ES-I3 (cell line): ENCODE data around the gene THSD4.

Experiments
- H3K36me3 ChIP-seq: 2 replicates; pipeline ENCODE4 v1.6.1; 2013; ENCODE audit warnings: mild to moderate bottlenecking, low read length, control low read depth, moderate library complexity; ENCODE audit not compliant: insufficient read depth
- H3K4me1 ChIP-seq: 2 replicates; pipeline ENCODE4 v1.6.1; 2013; ENCODE audit warnings: mild to moderate bottlenecking, control low read depth, low read length; ENCODE audit not compliant: insufficient read depth
- H3K9ac ChIP-seq: 2 replicates; pipeline ENCODE4 v1.6.1; 2013; ENCODE audit warnings: low read depth, mild to moderate bottlenecking, low read length, moderate library complexity
- H3K9me3 ChIP-seq: 2 replicates; pipeline ENCODE4 v1.6.1; 2013; ENCODE audit warnings: mild to moderate bottlenecking, low read length, moderate library complexity; ENCODE audit not compliant: control insufficient read depth, insufficient read depth

Gene THSD4

DNA sequence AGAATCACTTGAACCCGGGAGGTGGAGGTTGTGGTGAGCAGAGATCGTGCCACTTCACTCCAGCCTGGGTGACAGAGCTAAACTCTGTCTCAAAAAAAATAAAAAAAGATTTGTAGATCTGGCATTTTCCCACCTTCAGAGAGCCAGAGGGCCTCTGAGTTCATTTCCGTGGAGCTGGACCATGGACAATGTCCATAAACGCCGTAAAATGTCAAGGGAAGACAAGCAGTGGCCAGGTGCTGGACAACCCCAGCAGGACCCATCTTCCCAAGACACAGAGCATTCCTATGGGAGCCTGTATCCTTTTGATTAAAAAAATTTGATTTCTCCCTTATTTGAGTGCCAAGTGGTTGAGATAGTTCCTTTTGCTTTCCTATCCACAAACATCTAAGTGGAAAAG is 627.7 kb downstream of the THSD4 start:
- H3K9me3 ChIP-seq = no peaks in the 10 kb centered on the region
- H3K4me1 ChIP-seq = no peaks in the 10 kb centered on the region
- no peak overlapping the region for H3K9ac ChIP-seq
- no peaks in the 10 kb centered on the region for H3K36me3 ChIP-seq

DNA sequence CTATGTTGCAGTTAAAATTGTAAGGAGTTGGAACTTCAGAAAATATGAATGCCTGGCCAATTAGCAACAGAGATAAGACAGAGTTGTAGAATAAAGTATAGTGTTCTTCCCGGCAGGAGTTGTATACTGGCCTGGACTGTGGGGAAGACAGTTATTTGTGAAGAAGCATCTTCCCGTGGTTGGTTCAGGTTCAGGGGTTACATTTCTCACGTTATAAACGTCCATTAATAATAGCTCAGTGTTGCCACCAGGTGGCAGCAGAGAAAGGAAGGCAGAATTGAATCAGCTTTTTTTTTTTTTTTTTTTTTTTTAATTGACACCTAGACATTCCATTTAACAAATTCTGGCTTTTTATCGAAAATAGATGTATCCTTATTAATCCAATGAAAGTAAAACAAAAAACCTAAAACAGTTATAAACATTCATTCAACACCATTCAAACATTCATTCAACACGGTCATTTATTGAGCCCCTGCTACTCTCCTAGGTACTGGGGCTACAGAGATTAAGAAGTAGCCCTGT is 628.7 kb downstream of the THSD4 start:
- H3K9me3 ChIP-seq = no peaks in the 10 kb centered on the region
- H3K9ac ChIP-seq = no peak overlapping the region
- H3K36me3 ChIP-seq = no peaks in the 10 kb centered on the region
- no peaks in the 10 kb centered on the region for H3K4me1 ChIP-seq

DNA sequence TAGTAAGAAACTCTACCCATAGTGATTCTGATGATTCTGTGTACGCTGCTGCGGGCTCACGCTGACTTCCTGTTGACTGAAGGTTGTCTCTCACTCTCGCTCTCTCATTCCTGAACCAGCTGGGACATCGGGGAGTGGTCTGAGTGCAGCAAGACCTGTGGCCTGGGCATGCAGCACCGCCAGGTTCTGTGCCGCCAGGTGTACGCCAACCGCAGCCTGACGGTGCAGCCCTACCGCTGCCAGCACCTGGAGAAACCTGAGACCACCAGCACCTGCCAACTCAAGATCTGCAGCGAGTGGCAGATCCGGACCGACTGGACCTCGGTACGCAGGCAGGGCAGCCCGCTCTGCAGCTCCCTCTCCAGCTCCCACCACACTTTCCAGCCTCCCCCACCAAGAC is 631.4 kb downstream of the THSD4 start:
- no peaks in the 10 kb centered on the region for H3K4me1 ChIP-seq
- H3K9me3 ChIP-seq = no peaks in the 10 kb centered on the region
- H3K36me3 ChIP-seq = no peaks in the 10 kb centered on the region
- H3K9ac ChIP-seq = no peak overlapping the region

DNA sequence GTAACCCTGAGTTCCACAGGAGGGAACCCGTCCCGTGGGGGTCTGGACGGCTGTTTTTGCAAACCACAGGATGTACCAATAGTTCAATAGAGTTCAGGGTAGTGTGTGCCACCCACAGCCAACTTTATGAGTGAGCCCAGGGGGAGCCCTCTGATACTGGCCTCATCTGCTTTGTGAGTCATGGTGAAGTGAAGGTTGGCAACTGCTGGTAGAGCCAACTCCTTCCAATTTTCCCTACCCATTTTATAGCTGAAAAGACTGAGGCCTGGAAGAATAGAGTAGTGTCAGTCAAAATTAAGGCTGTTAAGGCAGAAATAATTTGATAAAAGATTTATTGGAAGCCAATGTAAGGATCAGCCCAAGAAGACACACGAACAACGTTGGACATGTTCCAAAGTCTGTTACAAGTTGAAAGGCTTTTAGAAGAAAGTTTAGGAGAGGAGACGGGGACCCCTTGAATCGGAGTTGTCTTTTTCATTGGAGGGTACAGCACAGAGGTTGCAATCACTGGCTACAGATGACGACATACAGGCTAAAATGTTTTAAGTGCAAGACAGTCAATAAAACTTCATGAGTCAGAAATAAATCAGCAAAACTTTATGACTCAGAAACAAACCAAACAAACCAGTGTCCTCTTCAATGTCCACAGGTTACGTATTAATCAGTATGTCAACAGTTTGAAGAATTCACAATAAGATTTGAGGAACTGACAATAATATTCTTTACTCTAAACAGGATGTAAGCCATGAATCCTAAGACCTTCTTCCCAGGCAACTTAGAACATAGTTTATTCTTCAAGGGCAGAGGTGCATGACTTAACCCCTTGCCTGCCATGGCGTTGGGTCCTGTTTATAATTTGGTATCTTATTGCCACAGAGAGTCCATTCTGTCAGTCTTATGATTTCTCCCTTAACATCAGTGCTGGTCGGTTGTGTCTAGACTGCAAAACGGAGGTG is 632.1 kb downstream of the THSD4 start:
- no peak overlapping the region for H3K9ac ChIP-seq

GRCh38 chr15:71748293-71748718 is 633.0 kb downstream of the THSD4 start:
- no peaks in the 10 kb centered on the region for H3K4me1 ChIP-seq
- H3K9ac ChIP-seq = no peak overlapping the region

More for the DNA sequence above, 632.1 kb downstream of the THSD4 start:
- H3K9me3 ChIP-seq = no peaks in the 10 kb centered on the region
- no peaks in the 10 kb centered on the region for H3K36me3 ChIP-seq
- H3K4me1 ChIP-seq = no peaks in the 10 kb centered on the region

GRCh38 chr15:71749500-71749899 is 634.2 kb downstream of the THSD4 start:
- Histone ChIP-seq H3K9ac (no peak overlapping the region), H3K4me1 (no peaks in the 10 kb centered on the region), H3K36me3 (no peaks in the 10 kb centered on the region), H3K9me3 (no peaks in the 10 kb centered on the region)

More at GRCh38 chr15:71748293-71748718, 633.0 kb downstream of the THSD4 start:
- no peaks in the 10 kb centered on the region for H3K9me3 ChIP-seq
- no peaks in the 10 kb centered on the region for H3K36me3 ChIP-seq

GRCh38 chr15:71752128-71752527 is 636.9 kb downstream of the THSD4 start:
- H3K9ac ChIP-seq = no peak overlapping the region
- no peaks in the 10 kb centered on the region for H3K36me3 ChIP-seq
- no peaks in the 10 kb centered on the region for H3K9me3 ChIP-seq
- H3K4me1 ChIP-seq = no peaks in the 10 kb centered on the region

DNA sequence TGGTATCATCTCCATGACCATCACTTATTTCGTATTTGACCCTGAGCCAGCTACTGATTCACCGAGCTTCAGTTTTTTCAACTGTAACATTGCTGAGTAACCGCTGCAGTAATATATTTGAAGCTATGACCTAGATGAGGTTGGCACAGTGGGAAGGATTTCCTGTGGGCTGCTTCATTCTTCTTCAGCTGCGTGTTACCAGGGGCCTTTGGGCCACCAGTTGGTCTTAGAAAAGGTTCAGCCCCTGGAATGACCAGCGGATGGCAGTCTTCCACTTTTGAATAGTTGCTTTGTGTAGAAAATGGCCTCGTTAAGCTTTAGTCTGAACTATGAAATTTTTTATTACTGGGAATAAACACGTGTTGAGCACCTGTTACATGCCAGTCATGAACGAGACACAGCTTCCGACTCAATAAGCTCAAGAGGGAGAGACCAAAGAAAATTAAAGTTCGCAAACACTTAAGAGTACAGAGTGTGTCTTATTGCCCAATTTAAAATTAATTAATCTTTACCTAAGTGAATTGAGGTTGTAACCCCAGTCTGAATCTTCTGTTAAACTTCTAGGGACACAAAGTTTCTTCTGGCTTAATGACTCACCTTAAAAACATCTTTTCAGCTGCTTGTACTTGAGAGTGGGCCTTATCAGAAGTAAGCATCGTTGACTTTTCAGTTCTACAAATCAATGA is 637.5 kb downstream of the THSD4 start:
- Histone ChIP-seq H3K9me3 (no peaks in the 10 kb centered on the region), H3K4me1 (no peaks in the 10 kb centered on the region), H3K9ac (no peak overlapping the region), H3K36me3 (no peaks in the 10 kb centered on the region)

GRCh38 chr15:71753346-71753745 is 638.1 kb downstream of the THSD4 start:
- no peaks in the 10 kb centered on the region for H3K4me1 ChIP-seq
- H3K9me3 ChIP-seq = no peaks in the 10 kb centered on the region
- H3K9ac ChIP-seq = no peak overlapping the region
- no peaks in the 10 kb centered on the region for H3K36me3 ChIP-seq

DNA sequence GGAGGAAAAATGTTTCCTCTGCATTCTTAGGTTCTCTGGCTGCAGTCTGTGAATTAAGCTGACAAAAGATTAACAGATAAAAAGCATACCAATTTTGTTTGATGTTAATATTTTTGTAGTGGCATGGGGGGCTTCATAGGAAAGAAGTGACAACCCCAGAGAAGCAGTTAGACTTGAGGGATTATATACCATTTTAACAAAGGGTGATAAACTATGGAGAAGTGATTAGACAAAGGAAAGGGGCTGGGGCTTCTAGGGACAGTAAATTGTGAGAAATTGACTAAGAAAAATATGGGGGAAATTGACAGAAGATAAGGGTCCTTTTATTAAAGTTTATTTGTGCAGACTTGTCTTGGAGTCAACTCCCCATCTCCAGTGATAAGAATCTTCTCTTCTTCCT is 639.4 kb downstream of the THSD4 start:
- Histone ChIP-seq H3K36me3 (no peaks in the 10 kb centered on the region), H3K9me3 (peaks cover 2% of the 10 kb centered on the region; the same call in 1 of the 2 replicates), H3K4me1 (no peaks in the 10 kb centered on the region), H3K9ac (no peak overlapping the region)

DNA sequence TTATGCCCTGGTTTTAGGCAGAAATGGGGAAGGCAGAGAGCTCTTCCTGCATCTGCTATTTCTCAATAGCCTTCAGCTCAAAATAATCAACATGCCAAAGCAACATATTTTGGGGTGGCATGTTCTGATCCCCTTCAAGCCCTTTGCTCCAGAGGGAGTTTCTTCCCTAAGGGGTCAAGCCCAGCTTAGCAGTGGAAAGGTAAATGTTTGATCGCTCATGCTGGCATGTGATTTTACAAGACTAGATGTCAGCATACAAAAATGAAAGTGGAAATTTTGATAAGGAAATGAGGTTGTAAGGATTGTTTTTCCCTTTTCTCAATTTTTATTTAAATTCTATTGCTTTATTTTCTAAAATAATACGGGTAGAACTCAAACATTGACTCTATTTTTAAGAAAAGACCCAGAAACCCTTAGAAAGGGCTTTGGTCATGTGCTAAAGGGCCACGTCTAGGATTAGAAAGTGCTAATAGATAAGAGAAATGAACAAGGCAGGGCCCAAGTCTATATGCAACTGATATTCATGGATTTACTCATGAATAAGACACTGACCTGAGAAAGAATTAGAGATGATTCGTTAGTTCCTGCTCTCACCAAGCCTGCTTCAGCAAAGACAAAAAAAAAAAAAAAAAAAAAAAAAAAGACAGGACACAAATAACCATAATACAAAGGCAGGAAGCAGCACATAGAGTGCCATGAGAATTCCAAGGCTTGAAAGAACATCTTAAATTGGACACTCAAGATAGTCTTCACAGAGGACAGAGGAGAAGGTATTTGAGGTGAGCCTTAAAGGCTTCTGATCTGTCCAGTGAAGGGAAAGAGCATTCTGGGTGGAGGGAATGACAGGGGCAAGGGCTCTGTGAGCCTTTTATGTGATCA is 640.1 kb downstream of the THSD4 start:
- no peaks in the 10 kb centered on the region for H3K4me1 ChIP-seq
- peaks cover 8% of the 10 kb centered on the region for H3K9me3 ChIP-seq
- no peak overlapping the region for H3K9ac ChIP-seq
- no peaks in the 10 kb centered on the region for H3K36me3 ChIP-seq

- Histone ChIP-seq H3K9ac (no peak overlapping the region), H3K36me3 (no peaks in the 10 kb centered on the region), H3K9me3 (peaks cover 12% of the 10 kb centered on the region), H3K4me1 (no peaks in the 10 kb centered on the region)
These were observed 641.5 kb downstream of the THSD4 start for GRCh38 chr15:71756599-71757352.

DNA sequence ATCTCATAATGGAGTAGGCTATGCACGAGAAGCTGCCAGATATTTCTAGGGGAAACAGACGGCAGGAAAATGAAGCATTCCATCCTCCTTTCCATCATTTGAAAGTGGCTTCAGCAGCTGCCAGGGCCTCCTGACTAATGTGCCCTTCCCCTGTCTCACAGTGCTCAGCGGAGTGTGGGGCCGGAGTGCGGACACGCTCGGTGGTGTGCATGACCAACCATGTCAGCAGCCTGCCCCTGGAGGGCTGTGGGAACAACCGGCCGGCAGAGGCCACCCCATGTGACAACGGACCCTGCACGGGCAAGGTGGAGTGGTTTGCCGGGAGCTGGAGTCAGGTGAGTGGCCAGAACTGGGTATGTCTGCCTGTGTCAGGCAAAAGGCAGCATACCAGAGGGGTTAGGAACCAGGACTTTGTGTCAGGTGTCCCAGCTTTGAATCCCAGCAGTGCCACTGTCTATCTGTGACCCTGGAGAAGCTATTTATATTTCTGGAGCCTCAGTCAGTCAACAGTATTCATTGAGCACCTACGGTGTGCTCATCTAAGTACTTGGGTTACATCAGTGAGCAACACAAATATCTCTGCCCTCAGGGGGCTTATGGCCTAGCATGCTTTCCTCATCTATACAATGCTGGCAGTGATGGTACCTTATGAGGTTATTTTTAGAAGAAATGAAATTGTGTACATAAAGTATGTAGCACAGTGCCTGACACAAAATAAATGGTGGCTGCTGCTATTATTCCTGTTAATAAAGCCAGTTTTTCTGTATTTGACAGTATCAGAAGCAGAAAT is 642.7 kb downstream of the THSD4 start:
- no peaks in the 10 kb centered on the region for H3K36me3 ChIP-seq
- no peaks in the 10 kb centered on the region for H3K4me1 ChIP-seq
- no peak overlapping the region for H3K9ac ChIP-seq
- H3K9me3 ChIP-seq = peaks cover 13% of the 10 kb centered on the region
